ENCODE data around the gene HMCN2. TPM values are rescaled to one million over a fixed set of nuclear protein-coding genes. Genes with fewer than 3 reads are reported as not detected.

HMCN2 gene
- total RNA-seq, 1 donor from 2014 or later, result not detected

DNA sequence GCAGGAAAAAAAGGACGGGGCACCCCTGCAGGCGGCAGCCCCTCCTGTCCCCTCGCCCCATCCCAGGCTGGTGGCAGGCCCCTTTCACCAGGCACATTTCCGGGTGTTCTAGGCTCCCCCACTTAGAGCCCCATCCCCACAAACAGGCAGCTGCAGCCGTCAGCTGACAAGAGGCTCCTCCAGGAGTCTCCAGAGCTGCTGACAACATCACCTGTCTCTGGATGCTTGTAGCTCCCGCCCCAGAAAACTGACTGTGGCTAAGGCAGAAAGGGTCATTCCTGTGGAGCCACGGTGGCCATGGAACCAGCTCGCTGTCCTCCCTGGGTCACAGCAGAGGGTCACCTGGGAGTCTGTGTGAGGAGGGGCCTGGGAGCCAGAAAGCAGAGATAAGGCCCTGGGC, 50.9 kb downstream of the HMCN2 start:
- Mint-ChIP-seq H3K4me1 (no peaks in the 10 kb centered on the region), H3K27ac (no peak overlapping the region), H3K4me3 (no peak overlapping the region), H3K36me3 (ENCODE audit: low read depth) (no peaks in the 10 kb centered on the region), H3K27me3 (peaks cover 21% of the 10 kb centered on the region), H3K9me3 (no peaks in the 10 kb centered on the region)
- CTCF ChIA-PET, result no interaction called here
- intact Hi-C loops (cut with micrococcal nuclease), result no loop called here
- TF ChIP-seq, protein P1, sequence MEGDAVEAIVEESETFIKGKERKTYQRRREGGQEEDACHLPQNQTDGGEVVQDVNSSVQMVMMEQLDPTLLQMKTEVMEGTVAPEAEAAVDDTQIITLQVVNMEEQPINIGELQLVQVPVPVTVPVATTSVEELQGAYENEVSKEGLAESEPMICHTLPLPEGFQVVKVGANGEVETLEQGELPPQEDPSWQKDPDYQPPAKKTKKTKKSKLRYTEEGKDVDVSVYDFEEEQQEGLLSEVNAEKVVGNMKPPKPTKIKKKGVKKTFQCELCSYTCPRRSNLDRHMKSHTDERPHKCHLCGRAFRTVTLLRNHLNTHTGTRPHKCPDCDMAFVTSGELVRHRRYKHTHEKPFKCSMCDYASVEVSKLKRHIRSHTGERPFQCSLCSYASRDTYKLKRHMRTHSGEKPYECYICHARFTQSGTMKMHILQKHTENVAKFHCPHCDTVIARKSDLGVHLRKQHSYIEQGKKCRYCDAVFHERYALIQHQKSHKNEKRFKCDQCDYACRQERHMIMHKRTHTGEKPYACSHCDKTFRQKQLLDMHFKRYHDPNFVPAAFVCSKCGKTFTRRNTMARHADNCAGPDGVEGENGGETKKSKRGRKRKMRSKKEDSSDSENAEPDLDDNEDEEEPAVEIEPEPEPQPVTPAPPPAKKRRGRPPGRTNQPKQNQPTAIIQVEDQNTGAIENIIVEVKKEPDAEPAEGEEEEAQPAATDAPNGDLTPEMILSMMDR (IDR thresholded peaks at IDR 0.05), result no peak
- POLR2A ChIA-PET, result interaction anchor here (0.6 kb wide), 1 partner anchor 1365 kb away, joined by 9 read pairs; no protein-coding TSS in a partner anchor
- no peak for DNase-seq
- no peak for ATAC-seq (ENCODE audit: low read depth)

DNA sequence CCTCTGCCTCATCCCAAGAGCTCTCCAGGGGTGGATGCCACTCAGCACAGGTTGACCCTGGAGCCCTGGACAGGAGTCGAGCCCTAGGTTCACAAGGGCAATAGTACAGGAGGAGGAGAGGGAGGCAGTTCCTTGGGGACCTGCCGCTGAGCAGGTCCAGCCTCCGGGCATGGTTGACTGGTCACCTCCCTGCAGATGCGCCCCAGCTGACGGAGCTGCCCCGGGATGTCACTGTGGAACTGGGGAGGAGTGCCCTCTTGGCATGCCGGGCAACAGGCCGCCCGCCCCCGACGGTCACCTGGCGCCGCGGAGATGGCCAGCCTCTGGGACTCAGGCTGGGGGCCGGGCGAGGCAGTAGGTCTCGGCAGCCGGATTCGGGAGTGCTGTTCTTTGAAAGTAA, 53.7 kb downstream of the HMCN2 start:
- ATAC-seq (ENCODE audit: low read depth), result no peak
- Mint-ChIP-seq H3K27ac (no peak overlapping the region), H3K4me1 (no peaks in the 10 kb centered on the region), H3K36me3 (ENCODE audit: low read depth) (no peaks in the 10 kb centered on the region), H3K27me3 (peaks cover 31% of the 10 kb centered on the region), H3K9me3 (no peaks in the 10 kb centered on the region), H3K4me3 (no peak overlapping the region)
- DNase-seq, result no peak
- CTCF ChIA-PET, result no interaction called here
- TF ChIP-seq, protein P1 (IDR thresholded peaks at IDR 0.05), result no peak
- POLR2A ChIA-PET, result no interaction called here
- intact Hi-C loops (cut with micrococcal nuclease), result no loop called here

DNA sequence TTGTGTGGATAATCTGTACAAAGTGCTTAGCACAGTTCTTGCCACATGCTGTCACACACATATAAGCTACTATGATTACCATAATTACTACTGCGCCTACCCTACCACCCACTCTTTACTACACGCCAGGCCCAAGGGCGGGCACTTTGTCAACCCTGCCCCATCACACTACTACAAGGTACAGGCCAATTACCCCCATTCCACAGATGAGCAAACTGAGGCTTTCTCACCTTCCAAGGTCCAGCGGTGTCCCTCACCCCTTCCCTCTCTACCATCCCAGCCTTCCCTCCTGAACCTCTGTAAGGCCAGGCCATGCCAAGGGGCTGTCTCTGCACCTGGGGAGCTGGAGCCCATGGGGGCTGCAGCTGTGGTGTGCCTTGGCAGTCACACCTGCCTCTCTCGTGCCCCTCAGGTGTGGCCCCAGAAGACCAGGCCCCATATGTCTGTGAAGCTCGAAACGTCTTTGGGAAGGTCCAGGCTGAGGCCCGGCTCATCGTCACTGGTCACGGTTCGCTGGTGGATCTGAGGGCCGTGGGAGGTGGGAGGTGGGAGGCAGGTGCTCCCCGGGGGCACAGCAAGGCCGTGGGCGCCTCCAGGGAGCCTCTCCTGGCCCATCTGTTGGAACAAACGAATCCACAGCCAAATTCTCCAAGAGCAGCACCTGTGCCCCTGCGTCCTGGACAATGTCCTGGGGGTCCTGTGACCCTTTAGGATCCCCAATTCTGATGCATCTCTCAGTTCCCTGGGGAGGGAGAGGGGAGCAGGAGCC, 54.6 kb downstream of the HMCN2 start:
- POLR2A ChIA-PET, result no interaction called here
- CTCF ChIA-PET, result no interaction called here
- DNase-seq (no peak), ATAC-seq (ENCODE audit: low read depth) (no peak)
- TF ChIP-seq, protein P1 (IDR thresholded peaks at IDR 0.05), result no peak
- H3K27ac Mint-ChIP-seq, result no peak overlapping the region
- no peaks in the 10 kb centered on the region for H3K36me3 Mint-ChIP-seq (ENCODE audit: low read depth)
- peaks cover 31% of the 10 kb centered on the region for H3K27me3 Mint-ChIP-seq
- intact Hi-C loops (cut with micrococcal nuclease), result no loop called here
- H3K4me1 Mint-ChIP-seq, result no peaks in the 10 kb centered on the region
- H3K9me3 Mint-ChIP-seq, result no peaks in the 10 kb centered on the region
- H3K4me3 Mint-ChIP-seq, result no peak overlapping the region

DNA sequence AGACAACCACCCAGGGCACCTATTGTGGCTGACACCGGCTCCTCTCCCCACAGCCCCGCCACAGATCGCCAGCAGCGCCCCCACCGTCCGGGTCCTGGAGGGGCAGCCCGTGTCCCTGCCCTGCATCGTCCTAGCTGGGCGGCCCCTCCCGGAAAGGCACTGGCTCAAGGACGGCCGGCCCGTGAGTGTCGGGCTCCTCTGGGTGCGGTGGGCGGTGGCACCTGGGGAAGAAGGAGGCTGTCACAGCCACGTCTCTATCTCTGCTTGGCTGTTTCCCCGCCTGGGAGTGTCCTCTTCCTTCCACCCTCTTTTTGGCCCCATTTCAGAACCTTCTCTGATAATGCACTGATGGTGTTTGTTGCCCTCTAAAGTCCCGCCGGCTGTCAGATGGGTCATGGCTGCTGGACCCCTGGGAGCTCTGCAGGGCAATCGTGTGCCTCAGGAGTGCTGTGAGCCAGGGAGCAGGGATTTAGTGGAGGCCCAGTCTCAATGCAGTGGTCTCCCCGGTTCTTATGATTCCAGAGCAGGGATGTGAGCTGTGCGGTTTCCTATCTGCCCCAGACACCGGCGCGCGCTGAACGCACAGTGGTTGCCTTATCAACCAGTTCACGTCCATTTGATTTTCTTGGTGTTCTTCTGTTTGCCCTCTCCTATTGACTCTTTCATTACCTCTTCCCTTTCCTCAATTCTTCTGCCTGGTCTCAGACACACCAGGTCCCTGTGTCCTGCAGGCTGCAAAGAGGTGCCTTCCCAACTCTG, 55.3 kb downstream of the HMCN2 start:
- Mint-ChIP-seq H3K4me3 (no peak overlapping the region), H3K4me1 (no peaks in the 10 kb centered on the region), H3K27me3 (peaks cover 35% of the 10 kb centered on the region), H3K27ac (no peak overlapping the region), H3K9me3 (no peaks in the 10 kb centered on the region), H3K36me3 (ENCODE audit: low read depth) (no peaks in the 10 kb centered on the region)
- intact Hi-C loops (cut with micrococcal nuclease), result no loop called here
- POLR2A ChIA-PET, result no interaction called here
- ATAC-seq (ENCODE audit: low read depth), result no peak
- no peak for DNase-seq
- CTCF ChIA-PET, result no interaction called here
- TF ChIP-seq, protein P1 (IDR thresholded peaks at IDR 0.05), result no peak

DNA sequence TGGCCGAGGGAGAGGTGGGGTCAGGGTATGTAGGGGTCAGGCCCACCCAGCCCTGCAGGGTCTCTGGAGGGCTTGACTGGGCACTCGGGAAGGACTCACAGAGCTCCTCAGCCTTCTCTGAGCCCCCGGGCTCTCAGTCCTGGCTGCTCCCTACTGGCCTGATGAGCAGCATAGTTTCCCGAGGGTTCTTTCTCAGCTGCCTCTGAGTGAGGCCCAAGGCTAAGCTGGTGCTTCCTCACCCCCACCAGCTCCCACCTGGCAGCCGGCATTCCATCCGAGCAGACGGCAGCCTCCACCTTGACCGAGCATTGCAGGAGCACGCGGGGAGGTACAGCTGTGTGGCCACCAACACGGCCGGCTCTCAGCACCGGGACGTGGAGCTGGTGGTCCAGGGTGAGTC, 56.0 kb downstream of the HMCN2 start:
- Mint-ChIP-seq H3K27me3 (peaks cover 38% of the 10 kb centered on the region), H3K9me3 (no peaks in the 10 kb centered on the region), H3K36me3 (ENCODE audit: low read depth) (no peaks in the 10 kb centered on the region), H3K4me3 (no peak overlapping the region), H3K4me1 (no peaks in the 10 kb centered on the region), H3K27ac (no peak overlapping the region)
- POLR2A ChIA-PET, result no interaction called here
- CTCF ChIA-PET, result no interaction called here
- DNase-seq (no peak), ATAC-seq (ENCODE audit: low read depth) (no peak)
- TF ChIP-seq, protein P1 (IDR thresholded peaks at IDR 0.05), result no peak
- intact Hi-C loops (cut with micrococcal nuclease), result no loop called here

All from activated B cell treated with CpG ODN at 0.5 μM for 24 hours (primary cell).